HL-60 (cell line): ENCODE results near the gene NKAPD1.
A peak's percentile ranks its signal among the peaks of the same experiment; 100 is the strongest.
"Not testable (repeated sequence)": the region's sequence is repeated elsewhere in the genome, so short reads cannot be mapped to it uniquely, and the experiment has no call there.

ENCODE experiments used
- DNase-seq, 2 experiments: peaks; one replicate each; pipeline ENCODE4 v3.0.0-alpha.2; 2010 to 2020; ENCODE audit warnings: low read depth in 1 of 2, low spot score in 1 of 2
- H3K27ac ChIP-seq: fragments of 250-450 bp; sonication (Bioruptor Pico); replicated peaks from 2 replicates; pipeline ENCODE4 v1.5.1; 2020; ENCODE audit warnings: mild to moderate bottlenecking, moderate library complexity
- H3K27me3 ChIP-seq: fragments of 250-450 bp; sonication (Bioruptor Pico); 2 replicates; pipeline ENCODE4 v1.5.1; 2021; ENCODE audit warnings: mild to moderate bottlenecking, moderate library complexity; ENCODE audit not compliant: insufficient read depth, poor library complexity, severe bottlenecking
- H3K4me3 ChIP-seq: replicated peaks from 2 replicates; pipeline ENCODE4 v1.5.1; 2011; ENCODE audit warnings: mild to moderate bottlenecking, control low read depth, low read length; ENCODE audit not compliant: insufficient read depth
- GABPA ChIP-seq: IDR thresholded peaks from 2 replicates; pipeline ENCODE4 v1.6.1; 2012; ENCODE audit warnings: low read depth
- POLR2AphosphoS5 ChIP-seq: IDR thresholded peaks from 2 replicates; pipeline ENCODE4 v1.6.1; 2012; ENCODE audit warnings: low read depth
- SPI1 ChIP-seq: IDR thresholded peaks from 2 replicates; pipeline ENCODE4 v1.6.1; 2012; ENCODE audit warnings: low read depth, mild to moderate bottlenecking, borderline replicate concordance
- long read RNA-seq: library from polyadenylated mRNA; unstranded; transcript quantifications from one replicate; pipeline ENCODE4 v2.0.0, GENCODE V29; 2020
- TF ChIP-seq, protein P1 (sequence below): IDR thresholded peaks from one replicate; pipeline ENCODE4 v1.5.1; 2011; ENCODE audit warnings: low read length, control low read depth, inconsistent platforms; ENCODE audit not compliant: insufficient read depth
- TF ChIP-seq, protein P2 (sequence below): IDR thresholded peaks from 2 replicates; pipeline ENCODE4 v1.6.1; 2012; ENCODE audit warnings: low read depth; ENCODE audit not compliant: insufficient replicate concordance

Gene NKAPD1, protein sequence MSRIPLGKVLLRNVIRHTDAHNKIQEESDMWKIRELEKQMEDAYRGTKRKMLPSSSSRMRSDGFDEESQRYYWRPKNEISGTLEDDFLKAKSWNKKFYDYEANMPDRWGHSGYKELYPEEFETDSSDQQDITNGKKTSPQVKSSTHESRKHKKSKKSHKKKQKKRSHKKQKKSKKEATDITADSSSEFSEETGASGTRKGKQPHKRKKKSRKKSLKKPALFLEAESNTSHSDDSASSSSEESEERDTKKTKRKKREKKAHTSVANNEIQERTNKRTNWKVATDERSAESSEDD
- long read RNA-seq, transcript NKAPD1-209 (6 exons, 3,739 nt): minor isoform, 5 of 72 reads
- long read RNA-seq, transcript NKAPD1-202 (6 exons, 3,669 nt): major isoform, 21 of 72 reads
- long read RNA-seq, partial matches to known transcripts: 10 of 72 reads
- long read RNA-seq, other reads (novel, unspliced or antisense): 26 of 72 reads

DNA sequence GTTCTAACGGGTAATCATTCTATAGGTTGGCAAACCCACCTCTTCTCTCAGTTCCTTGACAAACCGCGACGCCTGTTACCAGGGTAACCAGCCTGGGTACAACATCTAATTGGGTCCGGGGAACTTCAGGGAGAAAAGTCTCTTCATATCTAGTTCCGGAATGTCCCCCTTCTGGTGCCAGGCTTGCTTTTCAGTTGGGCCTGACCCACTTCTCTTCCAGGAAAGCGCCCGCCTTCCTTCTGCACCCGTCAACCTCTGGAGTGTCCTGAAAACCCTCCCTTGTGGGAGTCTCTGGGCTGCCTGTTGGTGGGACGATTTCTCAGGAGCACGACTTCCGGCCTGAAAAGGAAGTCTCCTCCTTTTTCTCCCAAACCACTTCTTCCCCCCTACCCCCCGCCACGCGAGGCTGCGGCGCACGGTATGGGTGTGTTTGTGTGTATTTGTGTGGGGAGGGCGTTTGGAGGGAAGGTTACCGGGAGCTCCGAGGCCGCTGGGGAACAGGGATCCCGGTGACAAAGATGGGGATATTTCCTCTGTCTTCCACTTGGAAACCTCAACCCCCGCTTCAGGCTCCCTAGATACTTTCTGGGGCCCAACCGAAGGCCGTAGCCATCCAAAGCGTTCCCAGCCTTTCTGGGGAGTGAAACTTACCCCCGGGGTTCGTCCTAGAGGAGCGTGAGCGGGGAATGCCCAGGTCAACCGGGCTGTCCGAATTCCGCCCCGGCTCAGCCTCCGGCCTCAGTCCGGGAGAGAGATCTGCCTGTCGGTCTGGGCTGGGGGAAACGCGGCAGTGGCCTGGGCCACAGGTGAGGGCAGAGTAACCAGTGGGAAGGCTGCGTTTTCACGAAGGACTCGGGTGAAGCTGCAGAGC is at the start of gene NKAPD1, which contains the start of gene PIH1D2:
TSS of gene NKAPD1 (plus strand) at position 359 of the 871 bp plus-strand sequence. CDS start 1,276 bp downstream, outside the sequence.
TSS of gene PIH1D2 (minus strand) at position 77 of the 871 bp plus-strand sequence. CDS start 843 bp downstream, outside the sequence.
- peak within 1 kb of the TSS; percentile 85 for H3K4me3 ChIP-seq
- TF ChIP-seq POLR2AphosphoS5 (peak; percentile 61; the same call in 1 of the 2 replicates), SPI1 (peak; percentile 38; the same call in 1 of the 2 replicates), GABPA (peak; percentile 98)
- TF ChIP-seq, protein P1, sequence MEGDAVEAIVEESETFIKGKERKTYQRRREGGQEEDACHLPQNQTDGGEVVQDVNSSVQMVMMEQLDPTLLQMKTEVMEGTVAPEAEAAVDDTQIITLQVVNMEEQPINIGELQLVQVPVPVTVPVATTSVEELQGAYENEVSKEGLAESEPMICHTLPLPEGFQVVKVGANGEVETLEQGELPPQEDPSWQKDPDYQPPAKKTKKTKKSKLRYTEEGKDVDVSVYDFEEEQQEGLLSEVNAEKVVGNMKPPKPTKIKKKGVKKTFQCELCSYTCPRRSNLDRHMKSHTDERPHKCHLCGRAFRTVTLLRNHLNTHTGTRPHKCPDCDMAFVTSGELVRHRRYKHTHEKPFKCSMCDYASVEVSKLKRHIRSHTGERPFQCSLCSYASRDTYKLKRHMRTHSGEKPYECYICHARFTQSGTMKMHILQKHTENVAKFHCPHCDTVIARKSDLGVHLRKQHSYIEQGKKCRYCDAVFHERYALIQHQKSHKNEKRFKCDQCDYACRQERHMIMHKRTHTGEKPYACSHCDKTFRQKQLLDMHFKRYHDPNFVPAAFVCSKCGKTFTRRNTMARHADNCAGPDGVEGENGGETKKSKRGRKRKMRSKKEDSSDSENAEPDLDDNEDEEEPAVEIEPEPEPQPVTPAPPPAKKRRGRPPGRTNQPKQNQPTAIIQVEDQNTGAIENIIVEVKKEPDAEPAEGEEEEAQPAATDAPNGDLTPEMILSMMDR: no peak
- peak; percentile 67 to 89 for DNase-seq
- no peaks in the 10 kb centered on the region for H3K27me3 ChIP-seq
- H3K27ac ChIP-seq: peak within 1 kb of the TSS; percentile 98

- Histone ChIP-seq H3K27ac (peak within 1 kb of the TSS; percentile 97), H3K27me3 (no peaks in the 10 kb centered on the region), H3K4me3 (peak within 1 kb of the TSS; percentile 90)
- DNase-seq: peak; percentile 92 to 95
- TF ChIP-seq SPI1 (no peak), POLR2AphosphoS5 (peak; percentile 80; the same call in 1 of the 2 replicates)
- TF ChIP-seq, protein P2, sequence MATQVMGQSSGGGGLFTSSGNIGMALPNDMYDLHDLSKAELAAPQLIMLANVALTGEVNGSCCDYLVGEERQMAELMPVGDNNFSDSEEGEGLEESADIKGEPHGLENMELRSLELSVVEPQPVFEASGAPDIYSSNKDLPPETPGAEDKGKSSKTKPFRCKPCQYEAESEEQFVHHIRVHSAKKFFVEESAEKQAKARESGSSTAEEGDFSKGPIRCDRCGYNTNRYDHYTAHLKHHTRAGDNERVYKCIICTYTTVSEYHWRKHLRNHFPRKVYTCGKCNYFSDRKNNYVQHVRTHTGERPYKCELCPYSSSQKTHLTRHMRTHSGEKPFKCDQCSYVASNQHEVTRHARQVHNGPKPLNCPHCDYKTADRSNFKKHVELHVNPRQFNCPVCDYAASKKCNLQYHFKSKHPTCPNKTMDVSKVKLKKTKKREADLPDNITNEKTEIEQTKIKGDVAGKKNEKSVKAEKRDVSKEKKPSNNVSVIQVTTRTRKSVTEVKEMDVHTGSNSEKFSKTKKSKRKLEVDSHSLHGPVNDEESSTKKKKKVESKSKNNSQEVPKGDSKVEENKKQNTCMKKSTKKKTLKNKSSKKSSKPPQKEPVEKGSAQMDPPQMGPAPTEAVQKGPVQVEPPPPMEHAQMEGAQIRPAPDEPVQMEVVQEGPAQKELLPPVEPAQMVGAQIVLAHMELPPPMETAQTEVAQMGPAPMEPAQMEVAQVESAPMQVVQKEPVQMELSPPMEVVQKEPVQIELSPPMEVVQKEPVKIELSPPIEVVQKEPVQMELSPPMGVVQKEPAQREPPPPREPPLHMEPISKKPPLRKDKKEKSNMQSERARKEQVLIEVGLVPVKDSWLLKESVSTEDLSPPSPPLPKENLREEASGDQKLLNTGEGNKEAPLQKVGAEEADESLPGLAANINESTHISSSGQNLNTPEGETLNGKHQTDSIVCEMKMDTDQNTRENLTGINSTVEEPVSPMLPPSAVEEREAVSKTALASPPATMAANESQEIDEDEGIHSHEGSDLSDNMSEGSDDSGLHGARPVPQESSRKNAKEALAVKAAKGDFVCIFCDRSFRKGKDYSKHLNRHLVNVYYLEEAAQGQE: peak; percentile 76
- TF ChIP-seq, protein P1: no peak
Observed at GRCh38 chr11:112024773-112025678, 49.1 kb upstream of the NKAPD1 start, which contains the start of gene DLAT. TSS of gene DLAT (plus strand) at chr11:112025408. CDS start at chr11:112025473, 65 bp downstream.

DNA sequence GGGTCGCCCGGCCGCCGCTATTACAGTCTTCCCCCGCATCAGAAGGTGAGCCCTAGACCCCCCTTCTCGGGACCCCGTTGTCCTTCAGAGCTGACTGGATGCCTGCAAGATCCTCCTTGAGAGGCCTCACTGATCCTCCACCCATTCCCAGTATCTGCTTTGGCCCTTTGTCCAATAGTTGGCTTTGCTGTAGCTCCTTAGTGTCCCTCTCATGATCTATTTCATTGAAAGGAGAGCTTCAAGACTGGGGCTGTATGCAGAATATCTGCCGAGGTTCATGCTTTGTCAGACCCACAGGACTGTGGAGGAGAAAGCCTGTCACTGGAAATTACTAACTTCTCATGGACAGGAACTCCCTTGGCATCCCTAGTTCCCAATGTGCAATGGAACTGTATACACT is 48.4 kb upstream of the NKAPD1 start:
- TF ChIP-seq, protein P1: no peak
- TF ChIP-seq, protein P2: no peak
- no peak for TF ChIP-seq POLR2AphosphoS5
- TF ChIP-seq GABPA: no peak
- no peak for TF ChIP-seq SPI1
- DNase-seq: peak in 1 of 2 experiments; percentile 5
- Histone ChIP-seq H3K27me3 (no peaks in the 10 kb centered on the region), H3K4me3 (peak overlapping the region; percentile 90), H3K27ac (peak overlapping the region; percentile 97)

DNA sequence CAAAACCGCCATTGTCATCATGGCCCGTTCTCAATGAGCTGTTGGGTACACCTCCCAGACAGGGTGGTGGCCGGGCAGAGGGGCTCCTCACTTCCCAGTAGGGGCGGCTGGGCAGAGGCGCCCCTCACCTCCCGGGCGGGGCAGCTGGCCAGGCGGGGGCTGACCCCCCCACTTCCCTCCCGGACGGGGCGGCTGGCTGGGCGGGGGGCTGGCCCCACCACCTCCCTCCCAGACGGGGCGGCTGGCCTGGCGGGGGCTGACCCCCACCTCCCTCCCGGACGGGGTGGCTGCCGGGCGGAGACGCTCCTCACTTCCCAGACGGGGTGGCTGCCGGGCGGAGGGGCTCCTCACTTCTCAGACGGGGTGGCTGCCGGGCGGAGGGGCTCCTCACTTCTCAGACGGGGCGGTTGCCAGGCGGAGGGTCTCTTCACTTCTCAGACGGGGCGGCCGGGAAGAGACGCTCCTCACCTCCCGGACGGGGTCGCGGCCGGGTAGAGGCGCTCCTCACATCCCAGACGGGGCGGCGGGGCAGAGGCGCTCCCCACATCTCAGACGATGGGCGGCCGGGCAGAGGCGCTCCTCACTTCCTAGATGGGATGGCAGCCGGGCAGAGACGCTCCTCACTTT is 47.2 kb upstream of the NKAPD1 start:
- DNase-seq, H3K27me3 ChIP-seq, H3K27ac ChIP-seq, H3K4me3 ChIP-seq: not testable (repeated sequence)
